GM18505 (cell line): ENCODE results near the gene GTSE1.

Experiments
- ATAC-seq: cut with Tn5 transposase; IDR thresholded peaks from one replicate; pipeline ENCODE4 v1.9.1; 2021; ENCODE audit not compliant: unreplicated experiment
- POLR2A ChIP-seq: IDR thresholded peaks from 4 replicates; pipeline ENCODE4 v1.6.1; 2011; ENCODE audit warnings: borderline replicate concordance; ENCODE audit not compliant: insufficient read depth, insufficient read length; ENCODE audit errors: extremely low read depth

Gene GTSE1

DNA sequence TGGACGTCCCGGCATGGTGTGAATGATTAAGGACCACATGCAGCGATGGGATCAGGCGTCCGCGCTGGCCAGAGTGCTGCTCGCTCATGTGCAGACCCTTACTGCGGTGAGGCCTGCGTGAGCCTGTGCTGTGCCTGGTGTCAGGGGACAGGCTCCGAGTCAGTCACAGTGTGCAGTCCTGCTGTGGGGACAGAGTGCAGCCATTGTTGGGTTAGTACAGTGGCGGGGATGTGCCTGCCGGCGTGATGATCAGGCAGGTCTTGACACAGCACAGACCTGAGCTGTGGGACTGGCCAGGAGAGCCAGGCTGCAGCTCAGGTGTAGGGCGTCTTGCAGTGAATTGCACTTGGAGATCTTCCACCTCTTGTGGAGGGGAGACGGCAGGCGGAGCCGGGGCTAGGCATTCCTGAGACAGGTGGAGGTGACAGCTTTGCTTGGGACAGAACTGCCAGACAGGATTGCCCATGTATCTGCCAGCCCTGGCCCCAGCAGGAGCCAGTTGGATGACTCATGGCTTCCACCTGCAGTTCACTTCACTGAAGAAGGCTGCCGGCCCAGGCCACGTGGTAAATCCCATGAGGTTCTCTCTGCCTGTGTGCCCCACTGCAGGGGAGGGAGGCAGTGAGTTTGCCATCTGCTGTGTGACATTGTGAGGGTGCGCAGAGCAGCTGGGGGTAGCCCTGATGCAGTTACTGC lies 56.2 kb downstream of the GTSE1 start:
- no peak for TF ChIP-seq POLR2A
- ATAC-seq: no peak

- no peak for ATAC-seq
- no peak for TF ChIP-seq POLR2A
Measured at GRCh38 chr22:46353483-46354105, 56.9 kb downstream of the GTSE1 start.

DNA sequence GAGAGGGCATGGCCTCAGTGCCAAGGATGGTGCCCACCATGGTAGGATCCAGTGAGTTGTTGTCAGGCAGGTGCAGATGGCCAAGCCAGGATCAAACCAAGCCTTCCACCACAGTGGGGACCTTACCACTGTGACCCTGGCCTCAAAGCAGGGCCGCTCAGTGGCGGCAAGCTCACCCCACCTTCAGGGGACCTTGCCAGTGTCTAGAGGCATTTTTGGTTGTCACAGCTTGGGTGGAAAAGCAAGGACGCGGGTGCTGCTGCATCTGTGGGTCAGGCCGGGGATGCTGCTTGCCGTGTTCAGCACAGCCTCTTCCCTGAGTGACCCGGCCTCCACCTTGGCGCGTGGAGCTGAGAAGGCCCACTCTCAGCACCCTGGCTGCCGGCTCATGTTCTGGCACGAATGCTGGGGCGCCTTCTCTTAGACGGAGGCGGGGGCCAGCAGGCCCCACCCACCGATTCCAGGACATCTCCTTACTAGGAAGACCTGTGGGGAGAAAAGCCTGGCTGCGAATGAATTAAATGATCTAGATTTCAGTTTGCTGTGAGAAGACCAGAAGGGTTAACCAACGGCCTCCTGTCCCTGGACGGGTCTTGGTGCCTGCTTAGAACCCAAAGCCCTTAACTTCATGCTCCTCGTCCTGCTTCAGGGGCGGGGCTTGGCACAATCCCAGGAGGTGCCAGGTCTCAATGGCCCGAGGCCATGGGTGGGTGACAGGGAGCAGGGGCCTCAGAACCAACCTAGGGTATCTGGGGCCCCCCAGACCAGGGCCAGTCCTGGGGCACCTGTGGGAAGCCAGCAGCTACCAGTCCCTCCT lies 57.7 kb downstream of the GTSE1 start:
- ATAC-seq: no peak
- no peak for TF ChIP-seq POLR2A

GRCh38 chr22:46354993-46355305 lies 58.3 kb downstream of the GTSE1 start:
- no peak for ATAC-seq
- no peak for TF ChIP-seq POLR2A

GRCh38 chr22:46355369-46355995 lies 58.8 kb downstream of the GTSE1 start:
- no peak for TF ChIP-seq POLR2A
- ATAC-seq: no peak

GRCh38 chr22:46355996-46356471 lies 59.4 kb downstream of the GTSE1 start:
- no peak for TF ChIP-seq POLR2A
- ATAC-seq: no peak

GRCh38 chr22:46356496-46357480 lies 60.1 kb downstream of the GTSE1 start:
- TF ChIP-seq POLR2A: no peak
- no peak for ATAC-seq

GRCh38 chr22:46357711-46358520 lies 61.2 kb downstream of the GTSE1 start:
- ATAC-seq: no peak
- no peak for TF ChIP-seq POLR2A

- TF ChIP-seq POLR2A: no peak
- ATAC-seq: no peak
Measured at GRCh38 chr22:46358766-46359165, 62.1 kb downstream of the GTSE1 start.

GRCh38 chr22:46359362-46359761 lies 62.7 kb downstream of the GTSE1 start:
- no peak for ATAC-seq
- no peak for TF ChIP-seq POLR2A

GRCh38 chr22:46360097-46360496 lies 63.4 kb downstream of the GTSE1 start:
- ATAC-seq: no peak
- no peak for TF ChIP-seq POLR2A

GRCh38 chr22:46360891-46361290 lies 64.2 kb downstream of the GTSE1 start:
- ATAC-seq: no peak
- TF ChIP-seq POLR2A: no peak
